Measurements from ENCODE around the gene TRAF2.

Gene TRAF2

DNA sequence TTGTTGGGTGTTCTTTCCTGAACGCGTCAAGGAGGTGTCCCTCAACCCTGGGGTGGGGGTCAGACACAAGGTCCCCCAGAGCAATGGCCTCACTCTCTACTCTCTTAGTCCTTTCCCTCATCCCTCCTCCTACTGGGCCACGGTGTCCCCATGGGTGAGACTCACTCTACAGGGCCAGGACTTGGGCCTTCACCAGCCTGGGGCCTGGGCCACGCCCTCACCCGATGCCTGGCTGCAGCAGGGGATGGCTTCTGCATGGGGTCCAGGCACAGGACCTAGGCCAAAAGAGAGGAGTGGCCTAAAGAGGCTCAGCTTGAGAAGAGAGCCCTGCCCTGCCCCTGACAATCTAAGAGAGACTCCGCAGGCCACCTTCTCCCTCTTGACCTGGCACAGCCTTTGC lies 71.6 kb downstream of the TRAF2 start:
- TF ChIP-seq, protein P1, sequence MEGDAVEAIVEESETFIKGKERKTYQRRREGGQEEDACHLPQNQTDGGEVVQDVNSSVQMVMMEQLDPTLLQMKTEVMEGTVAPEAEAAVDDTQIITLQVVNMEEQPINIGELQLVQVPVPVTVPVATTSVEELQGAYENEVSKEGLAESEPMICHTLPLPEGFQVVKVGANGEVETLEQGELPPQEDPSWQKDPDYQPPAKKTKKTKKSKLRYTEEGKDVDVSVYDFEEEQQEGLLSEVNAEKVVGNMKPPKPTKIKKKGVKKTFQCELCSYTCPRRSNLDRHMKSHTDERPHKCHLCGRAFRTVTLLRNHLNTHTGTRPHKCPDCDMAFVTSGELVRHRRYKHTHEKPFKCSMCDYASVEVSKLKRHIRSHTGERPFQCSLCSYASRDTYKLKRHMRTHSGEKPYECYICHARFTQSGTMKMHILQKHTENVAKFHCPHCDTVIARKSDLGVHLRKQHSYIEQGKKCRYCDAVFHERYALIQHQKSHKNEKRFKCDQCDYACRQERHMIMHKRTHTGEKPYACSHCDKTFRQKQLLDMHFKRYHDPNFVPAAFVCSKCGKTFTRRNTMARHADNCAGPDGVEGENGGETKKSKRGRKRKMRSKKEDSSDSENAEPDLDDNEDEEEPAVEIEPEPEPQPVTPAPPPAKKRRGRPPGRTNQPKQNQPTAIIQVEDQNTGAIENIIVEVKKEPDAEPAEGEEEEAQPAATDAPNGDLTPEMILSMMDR (IDR thresholded peaks at IDR 0.05; ENCODE audit: poor library complexity, severe bottlenecking), result no peak
- ATAC-seq (ENCODE audit: low read depth) (no peak), DNase-seq (ENCODE audit: low spot score) (no peak)
- H3K36me3 ChIP-seq (ENCODE audit: low read depth), result no peaks in the 10 kb centered on the region
- H3K27me3 ChIP-seq (ENCODE audit: insufficient read depth, poor library complexity, severe bottlenecking), result no peaks in the 10 kb centered on the region
- H3K27ac ChIP-seq (ENCODE audit: poor library complexity, severe bottlenecking), result no peak overlapping the region
- no peaks in the 10 kb centered on the region for H3K9me3 ChIP-seq (ENCODE audit: severe bottlenecking)
- no peaks in the 10 kb centered on the region for H3K4me1 ChIP-seq (ENCODE audit: insufficient read depth, poor library complexity, severe bottlenecking)
- no peak overlapping the region for H3K4me3 ChIP-seq (ENCODE audit: severe bottlenecking)

DNA sequence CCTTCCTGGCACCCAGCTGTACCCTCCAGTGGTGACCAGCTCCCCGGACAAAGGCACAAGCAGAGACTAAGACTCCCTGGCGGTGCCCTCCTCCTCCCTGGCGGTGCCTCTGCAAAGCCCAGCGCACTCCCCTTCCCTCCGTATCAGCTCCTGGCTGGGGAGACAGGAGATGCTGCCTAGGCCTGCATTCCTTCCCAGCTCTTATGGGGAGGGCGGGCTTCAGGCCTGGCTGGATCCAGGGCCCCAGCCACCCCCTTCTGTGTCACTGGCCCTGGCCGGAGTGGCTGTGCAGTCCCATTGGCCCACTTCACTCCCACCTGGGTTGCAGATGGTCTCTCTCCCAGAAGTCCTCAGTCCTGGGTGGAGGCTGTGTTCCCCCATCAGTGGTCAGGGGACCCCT lies 72.2 kb downstream of the TRAF2 start:
- no peak overlapping the region for H3K27ac ChIP-seq (ENCODE audit: poor library complexity, severe bottlenecking)
- no peaks in the 10 kb centered on the region for H3K4me1 ChIP-seq (ENCODE audit: insufficient read depth, poor library complexity, severe bottlenecking)
- DNase-seq (ENCODE audit: low spot score), result no peak
- H3K4me3 ChIP-seq (ENCODE audit: severe bottlenecking), result no peak overlapping the region
- H3K27me3 ChIP-seq (ENCODE audit: insufficient read depth, poor library complexity, severe bottlenecking), result no peaks in the 10 kb centered on the region
- TF ChIP-seq, protein P1 (IDR thresholded peaks at IDR 0.05; ENCODE audit: poor library complexity, severe bottlenecking), result no peak
- H3K36me3 ChIP-seq (ENCODE audit: low read depth), result no peaks in the 10 kb centered on the region
- ATAC-seq (ENCODE audit: low read depth), result no peak
- H3K9me3 ChIP-seq (ENCODE audit: severe bottlenecking), result no peaks in the 10 kb centered on the region

DNA sequence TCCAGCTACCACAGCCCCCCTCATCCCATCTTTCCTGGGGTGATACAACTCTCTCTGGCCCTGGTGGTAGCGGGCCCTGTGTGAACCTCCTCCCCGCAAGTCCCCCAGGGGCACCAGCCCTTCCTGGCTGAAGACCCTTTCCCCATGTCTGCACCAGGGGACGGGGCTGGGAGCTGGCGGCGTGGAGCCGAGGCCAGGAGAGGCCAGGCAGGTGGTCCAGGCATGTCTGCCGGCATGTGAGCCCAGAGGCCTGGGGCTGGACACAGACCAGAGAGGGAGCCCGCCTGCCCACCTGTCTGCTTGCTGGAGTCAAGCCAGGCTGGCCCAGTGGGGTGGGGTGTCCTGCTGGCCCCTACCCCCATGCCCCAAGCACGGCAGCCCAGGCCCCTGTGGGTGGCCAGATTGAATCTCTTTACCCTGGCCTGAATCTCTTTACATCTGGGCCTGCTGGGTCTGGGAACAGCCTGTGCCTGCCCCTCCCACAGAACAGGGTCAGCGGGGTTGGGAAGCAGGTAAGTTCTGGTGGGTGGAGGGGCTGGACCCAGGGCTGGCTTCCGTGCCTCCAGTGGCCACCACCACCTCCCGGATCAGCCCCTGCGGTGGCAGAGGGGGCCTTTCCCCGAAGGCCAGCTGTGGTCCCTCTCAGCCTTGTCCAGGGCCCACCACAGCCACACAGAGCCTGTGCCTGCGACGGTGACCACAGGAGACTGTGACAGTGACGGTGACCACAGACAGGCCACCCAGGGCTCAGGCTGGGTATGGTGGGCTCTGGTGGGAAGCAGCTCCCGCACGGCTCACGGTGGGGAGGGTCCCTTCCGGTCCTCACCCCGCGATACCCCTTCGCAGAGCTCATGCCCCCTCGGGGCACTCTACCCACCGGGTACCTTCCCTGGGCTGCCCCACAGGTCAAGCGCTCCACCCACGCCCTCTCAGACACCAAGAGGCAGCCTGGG lies 72.9 kb downstream of the TRAF2 start:
- H3K27me3 ChIP-seq (ENCODE audit: insufficient read depth, poor library complexity, severe bottlenecking), result no peaks in the 10 kb centered on the region

GRCh38 chr9:136960212-136960937 lies 74.1 kb downstream of the TRAF2 start:
- TF ChIP-seq, protein P1 (IDR thresholded peaks at IDR 0.05; ENCODE audit: poor library complexity, severe bottlenecking), result no peak
- DNase-seq (ENCODE audit: low spot score) (no peak), ATAC-seq (ENCODE audit: low read depth) (no peak)
- no peak overlapping the region for H3K27ac ChIP-seq (ENCODE audit: poor library complexity, severe bottlenecking)
- no peaks in the 10 kb centered on the region for H3K4me1 ChIP-seq (ENCODE audit: insufficient read depth, poor library complexity, severe bottlenecking)
- no peak overlapping the region for H3K4me3 ChIP-seq (ENCODE audit: severe bottlenecking)
- H3K27me3 ChIP-seq (ENCODE audit: insufficient read depth, poor library complexity, severe bottlenecking), result no peaks in the 10 kb centered on the region
- H3K9me3 ChIP-seq (ENCODE audit: severe bottlenecking), result no peaks in the 10 kb centered on the region
- no peaks in the 10 kb centered on the region for H3K36me3 ChIP-seq (ENCODE audit: low read depth)

More for the DNA sequence above, 72.9 kb downstream of the TRAF2 start:
- ATAC-seq (ENCODE audit: low read depth) (no peak), DNase-seq (ENCODE audit: low spot score) (no peak)
- H3K4me3 ChIP-seq (ENCODE audit: severe bottlenecking), result no peak overlapping the region
- no peaks in the 10 kb centered on the region for H3K9me3 ChIP-seq (ENCODE audit: severe bottlenecking)
- no peak overlapping the region for H3K27ac ChIP-seq (ENCODE audit: poor library complexity, severe bottlenecking)
- no peaks in the 10 kb centered on the region for H3K4me1 ChIP-seq (ENCODE audit: insufficient read depth, poor library complexity, severe bottlenecking)
- no peaks in the 10 kb centered on the region for H3K36me3 ChIP-seq (ENCODE audit: low read depth)
- TF ChIP-seq, protein P1 (IDR thresholded peaks at IDR 0.05; ENCODE audit: poor library complexity, severe bottlenecking), result no peak

All from RWPE2 (cell line).